ENCODE data around the gene PHOSPHO2. TPM values are rescaled to one million over a fixed set of nuclear protein-coding genes. Genes with fewer than 3 reads are reported as not detected.

Gene PHOSPHO2
- total RNA-seq, 1 experiment from 2014 or later = 5.0 TPM

GRCh38 chr2:169672406-169672805, 21.9 kb upstream of the PHOSPHO2 start:
- Histone ChIP-seq H3K9me3 (no peaks in the 10 kb centered on the region), H3K4me1 (no peaks in the 10 kb centered on the region), H3K4me3 (ENCODE audit: low read depth, low read length) (no peak overlapping the region), H3K27me3 (replicated peaks; ENCODE audit: control insufficient read depth, insufficient read depth, low read length) (no peaks in the 10 kb centered on the region), H3K36me3 (ENCODE audit: control insufficient read depth, insufficient read depth, low read length) (no peaks in the 10 kb centered on the region)
- Mint-ChIP-seq H3K27ac (ENCODE audit: unreplicated experiment) (no peak overlapping the region), H3K9me3 (ENCODE audit: unreplicated experiment) (no peaks in the 10 kb centered on the region), H3K36me3 (ENCODE audit: insufficient read depth, unreplicated experiment) (no peaks in the 10 kb centered on the region), H3K4me1 (ENCODE audit: low read depth, unreplicated experiment) (no peaks in the 10 kb centered on the region), H3K4me3 (ENCODE audit: unreplicated experiment) (no peak overlapping the region), H3K27me3 (ENCODE audit: insufficient read depth, unreplicated experiment) (no peaks in the 10 kb centered on the region)
- intact Hi-C loops (cut with micrococcal nuclease; ENCODE audit: unreplicated experiment) = no loop called here
- ChIA-PET CTCF (no interaction called here), POLR2A (interaction anchor here (0.5 kb wide), 1 partner anchor 127 kb away, joined by 4 read pairs; no protein-coding TSS in a partner anchor)
- no peak for DNase-seq
- TF ChIP-seq CTCF (IDR thresholded peaks at IDR 0.05; ENCODE audit: insufficient read depth in 1 of 2, low read depth in 1 of 2, low read length in 1 of 2, severe bottlenecking in 1 of 2, unreplicated experiment in 1 of 2) = no peak
- no TSS peak for BruUV-seq (replicated peaks)

GRCh38 chr2:169673106-169673505, 21.2 kb upstream of the PHOSPHO2 start:
- Histone ChIP-seq H3K4me1 (no peaks in the 10 kb centered on the region), H3K9me3 (no peaks in the 10 kb centered on the region), H3K36me3 (ENCODE audit: control insufficient read depth, insufficient read depth, low read length) (no peaks in the 10 kb centered on the region), H3K27me3 (replicated peaks; ENCODE audit: control insufficient read depth, insufficient read depth, low read length) (no peaks in the 10 kb centered on the region), H3K4me3 (ENCODE audit: low read depth, low read length) (no peak overlapping the region)
- Mint-ChIP-seq H3K9me3 (ENCODE audit: unreplicated experiment) (no peaks in the 10 kb centered on the region), H3K36me3 (ENCODE audit: insufficient read depth, unreplicated experiment) (no peaks in the 10 kb centered on the region), H3K4me3 (ENCODE audit: unreplicated experiment) (no peak overlapping the region), H3K4me1 (ENCODE audit: low read depth, unreplicated experiment) (no peaks in the 10 kb centered on the region), H3K27me3 (ENCODE audit: insufficient read depth, unreplicated experiment) (no peaks in the 10 kb centered on the region), H3K27ac (ENCODE audit: unreplicated experiment) (no peak overlapping the region)
- TF ChIP-seq CTCF (IDR thresholded peaks at IDR 0.05; ENCODE audit: insufficient read depth in 1 of 2, low read depth in 1 of 2, low read length in 1 of 2, severe bottlenecking in 1 of 2, unreplicated experiment in 1 of 2) = no peak
- POLR2A ChIA-PET = no interaction called here
- intact Hi-C loops (cut with micrococcal nuclease; ENCODE audit: unreplicated experiment) = no loop called here
- CTCF ChIA-PET = no interaction called here
- BruUV-seq (replicated peaks) = no TSS peak
- no peak for DNase-seq

- TF ChIP-seq CTCF (IDR thresholded peaks at IDR 0.05; ENCODE audit: insufficient read depth in 1 of 2, low read depth in 1 of 2, low read length in 1 of 2, severe bottlenecking in 1 of 2, unreplicated experiment in 1 of 2) = no peak
- Histone ChIP-seq H3K9me3 (no peaks in the 10 kb centered on the region), H3K4me1 (no peaks in the 10 kb centered on the region), H3K4me3 (ENCODE audit: low read depth, low read length) (no peak overlapping the region), H3K27me3 (replicated peaks; ENCODE audit: control insufficient read depth, insufficient read depth, low read length) (no peaks in the 10 kb centered on the region), H3K36me3 (ENCODE audit: control insufficient read depth, insufficient read depth, low read length) (no peaks in the 10 kb centered on the region)
- Mint-ChIP-seq H3K36me3 (ENCODE audit: insufficient read depth, unreplicated experiment) (no peaks in the 10 kb centered on the region), H3K27me3 (ENCODE audit: insufficient read depth, unreplicated experiment) (no peaks in the 10 kb centered on the region), H3K4me1 (ENCODE audit: low read depth, unreplicated experiment) (no peaks in the 10 kb centered on the region), H3K4me3 (ENCODE audit: unreplicated experiment) (no peak overlapping the region), H3K27ac (ENCODE audit: unreplicated experiment) (no peak overlapping the region), H3K9me3 (ENCODE audit: unreplicated experiment) (no peaks in the 10 kb centered on the region)
- intact Hi-C loops (cut with micrococcal nuclease; ENCODE audit: unreplicated experiment) = no loop called here
- DNase-seq = no peak
- ChIA-PET POLR2A (no interaction called here), CTCF (no interaction called here)
- BruUV-seq (replicated peaks) = no TSS peak
Observed at GRCh38 chr2:169673921-169674320, 20.3 kb upstream of the PHOSPHO2 start.

Data from Caco-2 (cell line).